ENCODE measurements around the gene IL17C. TPM values are rescaled to one million over a fixed set of nuclear protein-coding genes. Genes with fewer than 3 reads are reported as not detected.
A peak's percentile ranks its signal among the peaks of the same experiment; 100 is the strongest.

The IL17C gene
- not detected for total RNA-seq (ENCODE audit: unreplicated experiment)
- long read RNA-seq = 0 reads

- Mint-ChIP-seq H3K4me3 (ENCODE audit: unreplicated experiment) (no peak within 1 kb of the TSS), H3K27me3 (ENCODE audit: unreplicated experiment) (no peaks in the 10 kb centered on the region), H3K27ac (ENCODE audit: unreplicated experiment) (no peak within 1 kb of the TSS), H3K9me3 (ENCODE audit: unreplicated experiment) (peaks cover 6% of the 10 kb centered on the region), H3K36me3 (ENCODE audit: unreplicated experiment) (no peaks in the 10 kb centered on the region), H3K4me1 (ENCODE audit: low read depth, unreplicated experiment) (peaks cover 2% of the 10 kb centered on the region)
- no peak for DNase-seq
- TF ChIP-seq CTCF (IDR thresholded peaks at IDR 0.05; ENCODE audit: partially characterized antibody, unreplicated experiment) = no peak
Observed at GRCh38 chr16:88638323-88639230, at the start of gene IL17C. Gene IL17C (plus strand): TSS chr16:88638572. CDS start chr16:88638642, 70 bp downstream.

- DNase-seq = no peak
- Mint-ChIP-seq H3K4me3 (ENCODE audit: unreplicated experiment) (no peak overlapping the region), H3K27me3 (ENCODE audit: unreplicated experiment) (peaks cover 9% of the 10 kb centered on the region), H3K4me1 (ENCODE audit: low read depth, unreplicated experiment) (peaks cover 4% of the 10 kb centered on the region), H3K9me3 (ENCODE audit: unreplicated experiment) (peaks cover 4% of the 10 kb centered on the region), H3K36me3 (ENCODE audit: unreplicated experiment) (peaks cover 10% of the 10 kb centered on the region), H3K27ac (ENCODE audit: unreplicated experiment) (no peak overlapping the region)
- no peak for TF ChIP-seq CTCF (IDR thresholded peaks at IDR 0.05; ENCODE audit: partially characterized antibody, unreplicated experiment)
Observed at GRCh38 chr16:88588754-88589153, 49.6 kb upstream of the IL17C start.

GRCh38 chr16:88589441-88589840, 48.9 kb upstream of the IL17C start:
- no peak for TF ChIP-seq CTCF (IDR thresholded peaks at IDR 0.05; ENCODE audit: partially characterized antibody, unreplicated experiment)
- DNase-seq = no peak
- H3K4me3 Mint-ChIP-seq (ENCODE audit: unreplicated experiment) = no peak overlapping the region
- H3K4me1 Mint-ChIP-seq (ENCODE audit: low read depth, unreplicated experiment) = peaks cover 4% of the 10 kb centered on the region
- H3K27ac Mint-ChIP-seq (ENCODE audit: unreplicated experiment) = peak overlapping the region; percentile 11
- H3K9me3 Mint-ChIP-seq (ENCODE audit: unreplicated experiment) = peaks cover 4% of the 10 kb centered on the region
- peaks cover 10% of the 10 kb centered on the region for H3K27me3 Mint-ChIP-seq (ENCODE audit: unreplicated experiment)
- H3K36me3 Mint-ChIP-seq (ENCODE audit: unreplicated experiment) = peaks cover 10% of the 10 kb centered on the region

GRCh38 chr16:88591577-88592021, 46.8 kb upstream of the IL17C start:
- peaks cover 10% of the 10 kb centered on the region for H3K36me3 Mint-ChIP-seq (ENCODE audit: unreplicated experiment)

More at GRCh38 chr16:88591577-88592021, 46.8 kb upstream of the IL17C start:
- no peak for TF ChIP-seq CTCF (IDR thresholded peaks at IDR 0.05; ENCODE audit: partially characterized antibody, unreplicated experiment)
- H3K9me3 Mint-ChIP-seq (ENCODE audit: unreplicated experiment) = peaks cover 4% of the 10 kb centered on the region
- H3K4me1 Mint-ChIP-seq (ENCODE audit: low read depth, unreplicated experiment) = peaks cover 4% of the 10 kb centered on the region
- no peak overlapping the region for H3K27ac Mint-ChIP-seq (ENCODE audit: unreplicated experiment)
- H3K27me3 Mint-ChIP-seq (ENCODE audit: unreplicated experiment) = peaks cover 11% of the 10 kb centered on the region
- H3K4me3 Mint-ChIP-seq (ENCODE audit: unreplicated experiment) = no peak overlapping the region
- no peak for DNase-seq

All from glutamatergic neuron (in vitro differentiated cells).